Skeletal muscle tissue (tissue), 4 donors: ENCODE results near the gene PARP15. TPM values are rescaled to one million over a fixed set of nuclear protein-coding genes. Genes with fewer than 3 reads are reported as not detected.
A peak's percentile ranks its signal among the peaks of the same experiment; 100 is the strongest.
"Not testable (repeated sequence)": the region's sequence is repeated elsewhere in the genome, so short reads cannot be mapped to it uniquely, and the experiment has no call there.

Experiments used
- H3K27ac ChIP-seq: one replicate; pipeline ENCODE4 v1.7.0; 2013; ENCODE audit warnings: mild to moderate bottlenecking, low read depth, low read length, inconsistent platforms
- H3K27me3 ChIP-seq, 3 donors: one replicate each; pipeline ENCODE4 v1.7.0; 2013; ENCODE audit warnings: low read length in 3 of 3; ENCODE audit not compliant: control insufficient read depth in 3 of 3, insufficient read depth in 3 of 3
- H3K36me3 ChIP-seq, 3 donors: one replicate each; pipeline ENCODE4 v1.7.0; 2013; ENCODE audit warnings: low read length in 3 of 3; ENCODE audit not compliant: control insufficient read depth in 3 of 3, insufficient read depth in 3 of 3
- H3K4me1 ChIP-seq, 3 donors: one replicate each; pipeline ENCODE4 v1.7.0; 2013; ENCODE audit warnings: low read length in 3 of 3, mild to moderate bottlenecking in 3 of 3; ENCODE audit not compliant: control insufficient read depth in 3 of 3, insufficient read depth in 3 of 3
- H3K4me3 ChIP-seq, 3 donors: one replicate each; pipeline ENCODE4 v1.7.0; 2013; ENCODE audit warnings: low read length in 3 of 3
- H3K9ac ChIP-seq, 3 donors: one replicate each; pipeline ENCODE4 v1.7.0; 2013; ENCODE audit warnings: low read length in 3 of 3, mild to moderate bottlenecking in 3 of 3, moderate library complexity in 2 of 3, low read depth in 1 of 3
- H3K9me3 ChIP-seq, 3 donors: one replicate each; pipeline ENCODE4 v1.7.0; 2013; ENCODE audit warnings: low read length in 3 of 3; ENCODE audit not compliant: control insufficient read depth in 3 of 3
- total RNA-seq: library from RNA; depleted of rRNA; stranded (reverse); fragments of >200 nt; gene quantifications from one replicate; pipeline ENCODE4 v1.2.3, GENCODE V29; 2014
- donor health status: Osteomylitis.

Gene PARP15
- total RNA-seq, 1 donor from 2014 or later = 2.6 TPM

DNA sequence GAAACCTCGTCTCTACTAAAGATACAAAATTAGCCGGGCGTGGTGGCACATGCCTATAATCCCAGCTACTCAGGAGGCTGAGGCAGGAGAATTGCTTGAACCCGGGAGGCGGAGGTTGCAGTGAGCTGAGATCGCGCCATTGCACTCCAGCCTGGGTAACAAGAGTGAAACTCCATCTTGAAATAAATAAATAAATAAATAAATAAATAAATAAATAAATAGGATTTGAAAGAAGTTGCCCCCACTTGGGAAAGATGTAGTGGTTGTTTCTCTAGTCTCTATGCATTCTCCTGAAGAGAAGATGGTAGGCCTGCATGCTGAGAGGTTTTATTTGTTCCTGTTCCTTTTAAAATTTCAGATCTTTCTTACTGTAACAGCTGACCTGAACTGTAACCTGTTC, 9.3 kb upstream of the PARP15 start:
- not testable (repeated sequence) for H3K27ac ChIP-seq, H3K4me3 ChIP-seq, H3K9ac ChIP-seq, H3K27me3 ChIP-seq, H3K9me3 ChIP-seq
- Histone ChIP-seq H3K36me3 (peaks cover 6 to 51% (median 45%) of the 10 kb centered on the region in 3 donors), H3K4me1 (peaks cover 5 to 12% (median 12%) of the 10 kb centered on the region in 3 donors)

DNA sequence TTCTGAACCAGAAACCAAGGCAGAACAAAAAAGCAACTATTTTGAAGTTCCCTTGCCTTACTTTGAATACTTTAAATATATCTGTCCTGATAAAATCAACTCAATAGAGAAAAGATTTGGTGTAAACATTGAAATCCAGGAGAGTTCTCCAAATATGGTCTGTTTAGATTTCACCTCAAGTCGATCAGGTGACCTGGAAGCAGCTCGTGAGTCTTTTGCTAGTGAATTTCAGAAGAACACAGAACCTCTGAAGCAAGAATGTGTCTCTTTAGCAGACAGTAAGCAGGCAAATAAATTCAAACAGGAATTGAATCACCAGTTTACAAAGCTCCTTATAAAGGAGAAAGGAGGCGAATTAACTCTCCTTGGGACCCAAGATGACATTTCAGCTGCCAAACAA, 8.7 kb upstream of the PARP15 start:
- no peaks in the 10 kb centered on the region for H3K9me3 ChIP-seq
- H3K4me3 ChIP-seq = no peak overlapping the region
- H3K9ac ChIP-seq = peak overlapping the region in 1 of 3 donors; percentile 3
- H3K27ac ChIP-seq = no peak overlapping the region
- peaks cover 2 to 9% (median 7%) of the 10 kb centered on the region in 3 donors for H3K4me1 ChIP-seq
- peaks cover 6 to 51% (median 45%) of the 10 kb centered on the region in 3 donors for H3K36me3 ChIP-seq
- H3K27me3 ChIP-seq = no peaks in the 10 kb centered on the region

DNA sequence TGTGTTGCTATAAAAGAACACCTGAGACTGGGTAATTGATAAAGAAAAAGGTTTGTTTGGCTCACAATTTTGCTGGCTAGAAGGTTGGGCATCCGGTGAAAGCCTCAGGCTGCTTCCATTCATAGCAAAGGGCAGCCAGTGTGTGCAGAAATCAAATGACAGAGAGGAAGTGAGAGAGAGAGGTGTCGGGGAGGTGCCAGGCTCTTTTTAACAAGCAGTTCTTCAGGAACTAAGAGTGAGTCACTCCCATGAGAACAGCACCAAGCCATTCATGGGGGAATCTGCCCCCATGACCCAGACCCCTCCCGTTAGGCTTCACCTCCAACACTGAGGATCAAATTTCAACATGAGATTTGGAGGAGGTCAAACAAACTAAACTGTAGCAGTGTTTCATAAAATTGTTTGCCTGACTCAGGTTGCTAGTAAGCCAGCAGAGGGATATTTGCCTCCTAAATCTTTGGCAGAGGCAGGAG, 4.5 kb upstream of the PARP15 start:
- Histone ChIP-seq H3K36me3 (peaks cover 4 to 30% (median 27%) of the 10 kb centered on the region in 3 donors), H3K27me3 (no peaks in the 10 kb centered on the region), H3K4me1 (peaks cover 0 to 6% (median 4%) of the 10 kb centered on the region in 3 donors), H3K9ac (no peak overlapping the region), H3K27ac (peak overlapping the region; percentile 34), H3K4me3 (no peak overlapping the region), H3K9me3 (no peaks in the 10 kb centered on the region)

DNA sequence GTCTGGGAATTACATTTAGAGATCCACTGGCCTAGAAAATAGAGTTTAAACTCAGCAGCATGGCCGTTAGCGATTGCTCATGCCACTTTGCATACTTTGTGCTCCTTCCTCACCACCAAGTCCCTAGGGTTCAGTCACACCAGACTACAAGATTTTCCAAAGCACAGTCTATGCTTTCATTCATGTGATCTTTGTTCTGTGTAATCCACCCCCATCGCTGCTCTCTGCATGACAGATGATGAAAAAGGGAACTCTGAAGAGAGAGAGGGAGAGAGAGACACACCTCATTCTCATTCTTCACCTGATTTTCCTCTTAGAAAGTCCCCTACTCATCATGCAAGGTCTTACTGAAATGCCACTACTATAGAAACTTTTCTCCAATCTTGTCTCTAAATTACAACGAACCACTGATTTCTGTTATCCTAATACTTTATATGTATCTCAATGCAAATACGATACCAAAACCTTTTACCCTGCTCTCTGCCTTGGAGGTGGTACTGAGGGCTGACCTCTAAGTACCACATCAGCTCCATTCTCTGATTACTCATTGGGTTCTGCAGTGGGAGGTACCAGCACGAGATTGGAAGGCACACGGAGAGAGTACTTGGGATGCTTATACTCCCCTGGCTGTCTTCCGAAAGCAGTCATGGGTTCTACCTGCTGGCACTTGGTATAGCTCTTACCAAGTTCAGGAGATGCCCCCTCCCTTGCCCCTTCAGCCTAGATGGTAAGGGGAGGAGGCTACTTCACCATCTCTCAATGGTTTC, 1.1 kb upstream of the PARP15 start:
- peaks cover 0 to 6% (median 4%) of the 10 kb centered on the region in 3 donors for H3K4me1 ChIP-seq
- peaks cover 0 to 10% (median 2%) of the 10 kb centered on the region in 3 donors for H3K36me3 ChIP-seq
- no peak overlapping the region for H3K4me3 ChIP-seq
- H3K9ac ChIP-seq = no peak overlapping the region
- no peak overlapping the region for H3K27ac ChIP-seq
- H3K9me3 ChIP-seq = no peaks in the 10 kb centered on the region
- H3K27me3 ChIP-seq = no peaks in the 10 kb centered on the region

DNA sequence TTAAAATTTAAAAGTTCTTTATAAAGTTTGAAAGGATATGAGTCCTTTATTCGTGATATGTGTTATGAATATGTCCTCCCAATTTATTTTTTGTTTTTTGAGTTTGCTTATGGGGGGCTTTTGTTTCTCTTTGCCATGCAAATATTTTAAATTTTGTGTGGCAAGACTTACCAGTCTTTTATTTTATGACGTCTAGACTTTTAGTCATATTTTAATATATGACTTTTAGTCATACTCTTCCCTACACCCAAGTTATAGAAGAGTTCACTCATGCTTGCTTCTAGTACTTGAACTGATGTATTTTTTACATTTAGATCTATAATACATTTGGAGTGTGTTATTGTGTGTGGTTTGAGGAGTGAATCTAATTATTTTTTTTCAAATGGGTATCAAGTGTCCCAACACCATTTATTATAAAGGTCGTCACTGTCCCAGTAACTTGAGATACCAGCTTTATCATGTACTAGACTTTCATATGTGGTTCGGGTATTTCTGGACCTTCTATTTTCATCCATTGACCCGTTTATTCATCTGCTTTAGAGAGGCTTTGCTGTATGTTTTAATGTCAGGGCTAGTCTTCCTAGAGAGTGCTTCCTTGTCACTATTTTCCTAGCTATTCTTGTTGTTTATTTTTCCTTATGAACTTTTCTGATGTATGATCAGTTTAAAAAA, 755 bp downstream of the PARP15 start:
- H3K36me3 ChIP-seq = no peaks in the 10 kb centered on the region
- no peaks in the 10 kb centered on the region for H3K27me3 ChIP-seq
- peak overlapping the region; percentile 4 for H3K27ac ChIP-seq
- peaks cover 0 to 3% (median 3%) of the 10 kb centered on the region in 3 donors for H3K9me3 ChIP-seq
- H3K4me3 ChIP-seq = peak overlapping the region; percentile 59 to 71 (median 65)
- peaks cover 0 to 4% (median 2%) of the 10 kb centered on the region in 3 donors for H3K4me1 ChIP-seq
- H3K9ac ChIP-seq = peak overlapping the region; percentile 63 to 68 (median 63)

DNA sequence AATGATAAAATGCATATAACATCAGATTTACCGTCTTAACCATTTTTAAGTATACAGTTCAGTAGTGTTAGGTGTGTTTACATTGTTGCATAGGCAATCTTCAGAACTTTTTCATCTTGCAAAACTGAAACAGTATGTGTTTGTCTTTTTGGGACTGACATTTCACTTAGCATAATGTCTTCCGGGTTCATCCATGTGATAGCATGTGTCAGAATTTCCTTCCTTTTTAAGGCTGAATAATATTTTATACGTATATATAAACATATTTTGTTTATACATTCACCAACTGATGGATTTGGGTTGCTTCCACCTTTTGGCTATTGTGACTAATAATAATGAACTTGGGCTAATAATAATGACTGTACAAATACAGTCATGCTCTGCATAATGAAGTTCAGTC, 3.0 kb downstream of the PARP15 start:
- Histone ChIP-seq H3K9me3 (peaks cover 0 to 3% (median 3%) of the 10 kb centered on the region in 3 donors), H3K27ac (no peak overlapping the region), H3K4me3 (no peak overlapping the region), H3K27me3 (no peaks in the 10 kb centered on the region), H3K36me3 (no peaks in the 10 kb centered on the region), H3K9ac (no peak overlapping the region), H3K4me1 (peaks cover 0 to 4% (median 0%) of the 10 kb centered on the region in 3 donors)

DNA sequence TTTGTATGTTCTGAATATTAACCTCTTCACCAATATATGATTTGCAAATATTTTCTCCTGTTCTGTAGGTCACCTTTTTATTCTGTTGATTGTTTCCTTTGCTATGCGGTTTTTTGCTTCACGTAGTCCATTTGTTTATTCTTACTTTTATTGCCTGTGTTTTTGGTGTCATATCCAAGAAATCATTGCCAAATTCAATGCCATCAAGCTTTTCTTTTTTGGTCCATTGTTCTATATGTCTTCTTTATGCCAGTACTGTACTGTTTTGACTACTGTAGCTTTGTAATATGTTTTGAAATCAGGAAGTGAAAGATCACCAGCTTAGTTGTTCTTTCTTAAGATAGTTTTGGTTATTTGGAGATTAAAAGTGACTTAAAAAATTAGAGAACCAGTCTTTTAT, 4.2 kb downstream of the PARP15 start:
- no peak overlapping the region for H3K9ac ChIP-seq
- no peaks in the 10 kb centered on the region for H3K36me3 ChIP-seq
- H3K4me3 ChIP-seq = no peak overlapping the region
- no peaks in the 10 kb centered on the region for H3K27me3 ChIP-seq
- peaks cover 0 to 2% (median 0%) of the 10 kb centered on the region in 3 donors for H3K4me1 ChIP-seq
- H3K27ac ChIP-seq = no peak overlapping the region
- peaks cover 0 to 3% (median 3%) of the 10 kb centered on the region in 3 donors for H3K9me3 ChIP-seq

DNA sequence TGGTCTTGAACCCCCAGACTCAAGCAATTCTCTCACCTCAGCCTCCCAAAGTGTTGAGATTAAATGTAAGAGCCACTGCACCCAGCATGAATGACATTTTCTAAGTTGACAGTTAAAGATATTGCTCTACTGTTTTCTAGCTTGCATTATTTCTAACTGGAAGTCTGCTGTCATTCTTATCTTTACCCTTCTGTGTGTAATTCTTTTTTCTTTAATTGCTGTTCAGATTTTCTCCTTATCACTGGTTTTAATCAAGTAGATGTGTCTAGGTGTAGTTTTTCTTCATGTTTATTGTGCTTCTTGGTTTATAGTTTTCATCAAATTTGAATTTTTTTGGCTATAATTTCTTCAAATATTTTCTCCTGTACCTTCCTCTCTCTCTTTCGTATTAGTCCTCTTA, 4.9 kb downstream of the PARP15 start:
- Histone ChIP-seq H3K27me3 (no peaks in the 10 kb centered on the region), H3K27ac (no peak overlapping the region), H3K4me3 (no peak overlapping the region), H3K36me3 (no peaks in the 10 kb centered on the region), H3K9me3 (peaks cover 0 to 3% (median 3%) of the 10 kb centered on the region in 3 donors), H3K4me1 (no peaks in the 10 kb centered on the region), H3K9ac (no peak overlapping the region)

DNA sequence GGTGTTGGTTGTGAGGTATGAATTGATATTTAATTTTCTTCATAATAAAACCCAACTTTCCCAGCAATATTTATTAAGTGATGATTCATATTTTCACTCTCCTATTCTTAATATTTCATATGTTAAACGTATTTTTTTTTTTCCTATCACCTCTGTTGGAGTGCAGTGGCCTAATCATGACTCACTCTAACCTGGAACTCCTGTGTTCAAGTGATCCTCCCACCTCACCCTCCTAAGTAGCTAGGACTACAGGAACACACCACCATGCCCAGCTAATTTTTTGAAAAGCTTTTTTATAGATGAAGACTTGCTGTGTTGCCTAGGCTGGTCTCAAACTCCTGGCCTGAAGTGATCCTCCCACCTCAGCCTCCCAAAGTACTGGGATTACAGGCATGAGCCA, 8.6 kb downstream of the PARP15 start:
- no peaks in the 10 kb centered on the region for H3K4me1 ChIP-seq
- H3K4me3 ChIP-seq = no peak overlapping the region
- H3K27ac ChIP-seq = no peak overlapping the region
- H3K9me3 ChIP-seq = peaks cover 0 to 3% (median 3%) of the 10 kb centered on the region in 3 donors
- H3K27me3 ChIP-seq = no peaks in the 10 kb centered on the region
- no peak overlapping the region for H3K9ac ChIP-seq
- no peaks in the 10 kb centered on the region for H3K36me3 ChIP-seq
